GM19452 (cell line): ENCODE data around the gene MAGI3.

Source experiments
- ATAC-seq: cut with Tn5 transposase; IDR thresholded peaks from one replicate; pipeline ENCODE4 v1.9.1; 2021; ENCODE audit not compliant: unreplicated experiment

The MAGI3 gene

DNA sequence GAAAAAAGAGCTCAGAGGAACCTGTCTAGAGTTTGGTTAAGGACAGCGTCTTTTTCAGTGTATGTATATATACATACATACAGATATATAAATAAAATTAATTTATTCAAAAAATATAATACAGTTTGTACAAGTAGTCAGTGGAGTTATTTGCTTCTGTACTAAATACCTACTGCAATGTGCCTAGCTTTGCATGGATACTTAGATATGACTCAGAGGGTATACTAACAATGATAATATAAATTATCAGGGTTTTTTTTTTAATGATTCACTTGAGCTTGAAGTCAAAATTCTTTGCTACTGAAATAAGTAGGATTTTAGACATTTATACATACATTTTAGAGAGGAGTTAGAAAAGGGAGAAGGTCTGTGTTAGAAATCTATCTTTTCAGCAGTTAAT lies 251.1 kb downstream of the MAGI3 start:
- ATAC-seq, result no peak

- ATAC-seq, result no peak
These were observed 256.8 kb downstream of the MAGI3 start for GRCh38 chr1:113647164-113647563.

DNA sequence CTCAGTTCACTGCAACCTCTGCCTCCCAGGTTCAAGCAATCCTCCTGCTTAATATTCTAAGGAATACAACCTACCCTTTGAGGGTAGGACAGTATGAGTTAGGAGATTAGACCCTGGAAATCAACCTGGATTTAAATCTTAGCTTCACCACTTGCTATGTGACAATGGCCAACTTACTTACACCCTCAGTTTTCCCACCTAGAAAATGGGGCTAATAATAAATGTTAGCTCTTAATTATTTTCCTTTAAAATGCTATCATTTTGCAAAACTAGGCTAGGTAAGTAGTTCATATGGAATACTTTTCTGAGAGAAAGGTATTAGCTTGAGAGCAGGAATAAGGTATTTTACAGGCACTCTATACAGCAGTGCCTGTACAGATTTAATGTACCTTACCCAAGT lies 258.2 kb downstream of the MAGI3 start:
- ATAC-seq, result no peak

GRCh38 chr1:113652771-113653170 lies 262.5 kb downstream of the MAGI3 start:
- ATAC-seq, result no peak

DNA sequence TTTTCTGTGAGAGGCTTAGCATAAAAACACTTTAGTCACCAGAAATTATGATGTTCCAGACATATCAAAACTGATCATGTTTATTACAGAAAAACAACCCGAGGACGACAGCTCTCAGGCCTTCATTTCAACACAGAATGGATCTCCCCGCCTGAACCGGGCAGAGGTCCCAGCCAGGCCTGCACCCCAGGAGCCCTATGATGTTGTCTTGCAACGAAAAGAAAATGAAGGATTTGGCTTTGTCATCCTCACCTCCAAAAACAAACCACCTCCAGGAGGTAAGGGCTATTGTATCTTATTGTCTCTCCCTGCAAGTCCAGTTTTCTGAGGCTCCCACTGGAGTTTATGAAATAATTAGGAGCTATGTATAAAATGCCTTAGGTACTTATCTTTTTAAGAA lies 263.4 kb downstream of the MAGI3 start:
- no peak for ATAC-seq

- no peak for ATAC-seq
These were observed 264.6 kb downstream of the MAGI3 start for GRCh38 chr1:113654883-113655282.

- no peak for ATAC-seq
These were observed 266.8 kb downstream of the MAGI3 start for GRCh38 chr1:113657126-113657525.

- ATAC-seq, result no peak
These were observed 267.3 kb downstream of the MAGI3 start for GRCh38 chr1:113657556-113658063.

DNA sequence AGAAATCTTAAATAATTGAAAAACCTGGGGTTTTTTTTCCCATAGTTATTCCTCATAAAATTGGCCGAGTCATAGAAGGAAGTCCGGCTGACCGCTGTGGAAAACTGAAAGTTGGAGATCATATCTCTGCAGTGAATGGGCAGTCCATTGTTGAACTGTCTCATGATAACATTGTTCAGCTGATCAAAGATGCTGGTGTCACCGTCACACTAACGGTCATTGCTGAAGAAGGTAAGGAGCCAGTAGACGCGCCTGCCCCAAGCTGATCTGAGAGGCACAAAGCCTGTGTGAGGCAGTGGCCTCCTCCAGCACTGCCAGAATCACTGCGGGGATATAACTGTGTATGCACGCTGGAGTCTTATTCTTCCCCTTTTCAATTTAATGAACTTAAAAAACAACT lies 268.7 kb downstream of the MAGI3 start:
- ATAC-seq, result no peak

DNA sequence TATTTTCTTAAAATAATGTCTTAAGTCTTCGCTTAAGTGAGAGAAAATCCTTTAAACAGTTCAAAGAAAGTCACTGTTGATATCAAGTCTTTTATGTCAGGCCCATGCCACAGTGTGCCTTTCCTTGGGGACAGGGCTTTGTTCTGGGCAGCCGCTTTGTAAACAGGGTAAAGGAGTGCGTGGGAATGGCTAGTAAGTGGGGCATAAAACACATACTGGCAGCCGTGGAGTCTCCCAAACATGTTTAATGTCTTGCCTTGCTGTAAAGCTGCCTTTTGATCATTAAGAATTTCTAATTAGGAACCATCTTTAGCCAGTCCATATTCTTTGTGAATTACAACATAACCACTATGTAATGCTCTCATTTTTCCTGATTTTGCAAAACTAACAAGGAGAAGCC lies 269.2 kb downstream of the MAGI3 start:
- no peak for ATAC-seq

GRCh38 chr1:113660088-113660487 lies 269.8 kb downstream of the MAGI3 start:
- no peak for ATAC-seq

DNA sequence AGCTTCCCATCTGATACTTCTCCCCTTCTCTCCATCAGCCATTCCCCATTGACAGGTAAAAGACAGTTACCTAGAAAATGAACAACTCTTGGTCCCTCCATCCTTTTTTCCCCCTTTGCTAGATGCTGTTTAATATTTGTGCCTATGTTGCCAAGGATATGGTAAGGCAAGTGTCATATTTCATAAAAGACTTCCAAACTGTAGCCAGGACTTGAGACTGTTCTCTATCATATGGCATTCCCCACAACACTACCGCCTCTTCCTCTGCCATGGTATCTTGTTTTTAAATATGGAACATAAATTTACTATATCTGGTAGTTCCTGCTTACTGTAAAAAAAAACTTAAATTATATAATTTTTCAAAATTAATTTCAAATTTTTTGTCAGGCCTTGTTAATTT lies 271.8 kb downstream of the MAGI3 start:
- no peak for ATAC-seq

GRCh38 chr1:113663165-113663951 lies 273.0 kb downstream of the MAGI3 start:
- no peak for ATAC-seq

DNA sequence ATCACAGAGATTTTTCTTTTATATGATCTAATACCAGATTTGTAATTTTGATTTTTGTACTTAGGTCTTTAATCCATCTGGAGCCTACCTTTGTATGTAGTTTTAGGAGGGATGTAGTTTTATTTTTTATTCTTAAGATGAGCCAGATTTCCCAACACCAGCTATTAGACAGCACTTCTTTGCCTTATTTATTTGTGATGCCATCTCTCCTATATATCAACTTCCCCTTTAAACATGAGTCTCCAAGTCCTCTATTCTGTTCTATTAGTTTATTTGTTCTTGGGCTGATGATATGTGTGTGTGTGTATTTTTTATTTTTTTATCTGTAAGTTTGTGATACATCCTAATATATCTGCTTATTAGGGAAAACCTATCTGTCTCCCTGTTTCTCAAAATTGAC lies 274.8 kb downstream of the MAGI3 start:
- no peak for ATAC-seq

DNA sequence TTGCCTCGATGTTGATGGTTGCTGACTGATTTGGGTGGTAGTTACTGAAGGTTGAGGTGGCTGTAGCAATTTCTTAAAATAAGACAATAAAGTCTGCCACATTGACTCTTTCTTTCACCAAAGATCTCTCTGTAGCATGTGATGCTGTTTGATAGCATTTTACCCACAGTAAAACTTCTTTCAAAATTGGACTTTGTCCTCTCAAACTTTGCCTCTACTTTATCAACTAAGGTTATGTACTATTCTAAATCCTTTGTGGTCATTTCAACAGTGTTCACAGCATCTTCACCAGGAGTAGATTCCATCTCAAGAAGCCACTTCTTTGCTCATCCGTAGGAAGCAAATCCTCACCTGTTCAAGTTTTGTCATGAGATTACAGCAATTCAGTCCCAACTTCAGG lies 275.8 kb downstream of the MAGI3 start:
- ATAC-seq, result no peak

- ATAC-seq, result no peak
These were observed 279.7 kb downstream of the MAGI3 start for GRCh38 chr1:113669988-113670387.

DNA sequence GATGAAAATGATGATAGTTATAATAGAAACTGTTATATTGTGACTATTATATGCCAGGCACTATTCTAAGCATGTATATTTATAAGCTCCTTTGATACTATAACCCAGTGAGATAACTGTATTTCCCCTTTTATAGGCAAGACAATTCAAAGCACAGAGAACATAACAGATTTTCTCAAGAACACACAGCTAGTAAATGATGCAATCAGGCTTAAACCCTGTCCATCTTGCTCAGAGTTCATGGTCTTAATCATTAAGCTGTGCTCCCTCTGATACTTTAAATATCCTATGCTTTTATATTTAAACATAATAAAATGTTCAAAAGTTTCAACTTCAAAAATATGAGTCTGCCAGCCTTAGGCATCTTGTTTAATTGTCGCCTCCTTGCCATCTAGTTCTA lies 280.3 kb downstream of the MAGI3 start:
- no peak for ATAC-seq

- no peak for ATAC-seq
These were observed 282.2 kb downstream of the MAGI3 start for GRCh38 chr1:113672491-113672890.

- ATAC-seq, result no peak
These were observed 284.3 kb downstream of the MAGI3 start for GRCh38 chr1:113674591-113674990.

GRCh38 chr1:113675302-113675701 lies 285.0 kb downstream of the MAGI3 start:
- ATAC-seq, result no peak

DNA sequence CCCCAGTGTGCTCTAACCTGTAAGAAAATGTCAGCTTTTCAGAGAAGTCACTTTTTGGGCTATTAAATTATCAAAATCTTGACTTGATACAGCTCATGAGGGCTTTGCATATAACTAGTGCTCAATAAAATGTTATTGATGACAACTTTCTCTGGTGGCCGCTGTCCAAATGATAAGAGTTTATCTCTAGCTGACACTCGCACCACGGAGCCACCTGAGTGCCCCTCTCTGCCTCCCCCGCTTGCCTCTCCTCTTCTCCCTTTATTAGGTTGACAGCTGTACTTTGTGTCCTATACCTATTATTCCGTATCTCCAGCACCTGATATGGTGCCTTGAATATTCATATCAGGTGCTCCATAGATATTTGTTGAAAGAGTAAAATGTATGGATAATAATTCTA lies 286.2 kb downstream of the MAGI3 start:
- ATAC-seq, result no peak

DNA sequence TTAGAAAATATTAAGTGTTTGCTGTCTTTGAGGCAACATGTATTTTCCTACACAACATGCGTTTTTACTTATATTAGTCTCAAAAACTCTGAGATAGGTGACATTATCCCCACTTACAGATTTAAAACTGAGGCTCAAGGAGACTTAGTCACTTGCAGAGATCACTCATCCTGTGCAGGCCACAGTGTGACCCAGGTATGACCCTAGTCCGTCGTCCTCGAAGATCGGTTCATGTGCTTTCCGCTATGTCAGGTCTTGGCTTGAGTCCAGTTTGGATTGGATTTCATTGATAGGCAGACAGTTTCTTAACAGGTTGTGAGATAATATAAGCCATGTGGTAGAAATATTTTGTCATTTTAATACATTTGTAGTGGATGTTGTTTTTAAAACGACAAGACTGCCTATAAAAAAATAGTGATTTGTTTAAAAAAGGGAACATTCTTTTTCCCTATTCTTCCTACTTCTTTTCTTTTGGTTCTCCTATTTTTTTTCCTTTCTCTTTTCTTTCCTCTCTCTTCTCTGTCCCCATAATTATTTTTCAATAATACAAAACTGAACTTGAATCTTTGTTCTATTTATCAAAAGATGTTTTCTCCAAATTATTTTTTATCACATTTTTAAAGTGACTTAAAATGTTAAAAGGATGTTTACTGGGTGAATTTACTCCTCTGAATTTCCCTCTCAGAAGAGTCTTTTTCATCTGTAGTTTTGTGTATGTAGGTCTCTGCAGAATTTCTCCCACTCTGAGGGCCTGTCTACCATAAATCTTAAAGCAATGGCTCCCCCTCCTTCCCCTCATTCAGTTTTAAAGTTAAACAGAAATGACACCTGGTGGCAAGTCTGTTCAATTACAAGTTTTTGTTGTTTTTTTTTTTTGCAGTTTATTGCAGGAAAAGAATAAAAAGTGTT lies 287.2 kb downstream of the MAGI3 start:
- no peak for ATAC-seq
